Thoracic aorta (tissue), 2 donors: ENCODE data around the gene MAPK6. TPM values are rescaled to one million over a fixed set of nuclear protein-coding genes. Genes with fewer than 3 reads are reported as not detected.
"Not testable (repeated sequence)": the region's sequence is repeated elsewhere in the genome, so short reads cannot be mapped to it uniquely, and the experiment has no call there.

ENCODE experiments used
- ATAC-seq: fragments of 150-250 bp; one replicate; pipeline ENCODE4 v1.8.0; 2017; ENCODE audit warnings: low read depth; ENCODE audit not compliant: insufficient number of reproducible peaks, low FRiP score
- DNase-seq: peaks from one replicate; pipeline ENCODE4 v3.0.0-alpha.2; 2020; ENCODE audit warnings: low spot score
- H3K27ac ChIP-seq, 2 donors: fragments of 200-600 bp; sonication (generic); 1 replicate in 1 of 2; 2 replicates in 1 of 2; pipeline ENCODE4 v1.5.1; 2016; ENCODE audit warnings: mild to moderate bottlenecking in 2 of 2, moderate library complexity in 2 of 2
- H3K27me3 ChIP-seq: fragments of 200-600 bp; sonication (generic); replicated peaks from 2 replicates; pipeline ENCODE4 v1.6.0; 2016; ENCODE audit warnings: mild to moderate bottlenecking; ENCODE audit not compliant: insufficient read depth
- H3K36me3 ChIP-seq: fragments of 200-600 bp; sonication (generic); one replicate; pipeline ENCODE4 v1.5.1; 2016
- H3K4me1 ChIP-seq, 2 donors: fragments of 200-600 bp; sonication (generic); 1 replicate in 1 of 2; 2 replicates in 1 of 2; pipeline versions ENCODE4 v1.5.1 to v1.6.0; 2016; ENCODE audit warnings: low read depth in 2 of 2, mild to moderate bottlenecking in 1 of 2; ENCODE audit not compliant: control insufficient read depth in 1 of 2
- H3K4me3 ChIP-seq: fragments of 200-600 bp; sonication (generic); 2 replicates; pipeline ENCODE4 v1.5.1; 2016; ENCODE audit warnings: mild to moderate bottlenecking
- H3K9me3 ChIP-seq: fragments of 200-600 bp; sonication (generic); 2 replicates; pipeline ENCODE4 v1.5.1; 2016
- CTCF ChIP-seq: fragments of 200-600 bp; sonication (generic); IDR thresholded peaks from one replicate; pipeline ENCODE4 v1.5.1; 2019; ENCODE audit warnings: antibody characterized with exemption
- total RNA-seq, 2 donors: library from RNA; depleted of rRNA; stranded (reverse); fragments of >200 nt; gene quantifications; one replicate each; pipeline versions ENCODE4 v1.1.0 to v1.2.3, GENCODE V29; 2016

Gene MAPK6
- total RNA-seq, 2 donors from 2014 or later = 11.2 to 24.8 TPM

- Histone ChIP-seq H3K36me3 (peaks cover 6% of the 10 kb centered on the region), H3K27me3 (no peaks in the 10 kb centered on the region), H3K27ac (no peak overlapping the region), H3K4me1 (peaks cover 0 to 3% of the 10 kb centered on the region in 2 donors), H3K9me3 (no peaks in the 10 kb centered on the region), H3K4me3 (no peak overlapping the region)
- no peak for DNase-seq
- no peak for TF ChIP-seq CTCF
- no peak for ATAC-seq
These were observed 31.4 kb downstream of the MAPK6 start for GRCh38 chr15:52050416-52050815.

GRCh38 chr15:52052066-52052935 is 33.3 kb downstream of the MAPK6 start:
- Histone ChIP-seq H3K9me3 (no peaks in the 10 kb centered on the region), H3K36me3 (peaks cover 6% of the 10 kb centered on the region), H3K27me3 (no peaks in the 10 kb centered on the region), H3K4me1 (no peaks in the 10 kb centered on the region), H3K27ac (no peak overlapping the region), H3K4me3 (no peak overlapping the region)
- ATAC-seq (no peak), DNase-seq (no peak)
- no peak for TF ChIP-seq CTCF

- ATAC-seq = no peak
- no peak overlapping the region for H3K4me3 ChIP-seq
- H3K27me3 ChIP-seq = no peaks in the 10 kb centered on the region
- no peak for TF ChIP-seq CTCF
- H3K36me3 ChIP-seq = peaks cover 18% of the 10 kb centered on the region
- no peak for DNase-seq
- H3K27ac ChIP-seq = no peak overlapping the region
- no peaks in the 10 kb centered on the region for H3K9me3 ChIP-seq
- no peaks in the 10 kb centered on the region for H3K4me1 ChIP-seq
These were observed 35.4 kb downstream of the MAPK6 start for GRCh38 chr15:52054381-52054780.

GRCh38 chr15:52054858-52055257 is 35.8 kb downstream of the MAPK6 start:
- H3K4me1 ChIP-seq, ATAC-seq, DNase-seq, H3K4me3 ChIP-seq, H3K9me3 ChIP-seq, H3K27ac ChIP-seq, H3K27me3 ChIP-seq: not testable (repeated sequence)
- H3K36me3 ChIP-seq = peaks cover 22% of the 10 kb centered on the region

- no peaks in the 10 kb centered on the region for H3K27me3 ChIP-seq
- no peak overlapping the region for H3K27ac ChIP-seq
- peaks cover 27% of the 10 kb centered on the region for H3K36me3 ChIP-seq
- H3K9me3 ChIP-seq = no peaks in the 10 kb centered on the region
- no peak overlapping the region for H3K4me3 ChIP-seq
- ATAC-seq (no peak), DNase-seq (no peak)
- no peak for TF ChIP-seq CTCF
- no peaks in the 10 kb centered on the region for H3K4me1 ChIP-seq
These were observed 37.0 kb downstream of the MAPK6 start for GRCh38 chr15:52056001-52056400.

- H3K4me3 ChIP-seq = no peak overlapping the region
- H3K27ac ChIP-seq = no peak overlapping the region
- H3K27me3 ChIP-seq = no peaks in the 10 kb centered on the region
- ATAC-seq (no peak), DNase-seq (no peak)
- no peaks in the 10 kb centered on the region for H3K4me1 ChIP-seq
- H3K9me3 ChIP-seq = no peaks in the 10 kb centered on the region
- no peak for TF ChIP-seq CTCF
- peaks cover 26% of the 10 kb centered on the region for H3K36me3 ChIP-seq
These were observed 37.5 kb downstream of the MAPK6 start for GRCh38 chr15:52056496-52056895.
